ENCODE data around the gene NFE2L1.
"Not testable (repeated sequence)": the region's sequence is repeated elsewhere in the genome, so short reads cannot be mapped to it uniquely, and the experiment has no call there.

NFE2L1 gene

GRCh38 chr17:48023400-48024148 lies 24.6 kb upstream of the NFE2L1 start:
- DNase-seq (ENCODE audit: low read depth), result no peak

- peak; percentile 81 for DNase-seq (ENCODE audit: low read depth)
These were observed 23.8 kb upstream of the NFE2L1 start for GRCh38 chr17:48024149-48025039.

GRCh38 chr17:48025040-48025903 lies 22.9 kb upstream of the NFE2L1 start:
- peak; percentile 96 for DNase-seq (ENCODE audit: low read depth)

- DNase-seq (ENCODE audit: low read depth), result no peak
These were observed 22.2 kb upstream of the NFE2L1 start for GRCh38 chr17:48025904-48026501.

GRCh38 chr17:48026502-48027321 lies 21.4 kb upstream of the NFE2L1 start:
- DNase-seq (ENCODE audit: low read depth), result peak; percentile 77

GRCh38 chr17:48027322-48027981 lies 20.7 kb upstream of the NFE2L1 start:
- DNase-seq (ENCODE audit: low read depth), result no peak

- no peak for DNase-seq (ENCODE audit: low read depth)
These were observed 19.4 kb upstream of the NFE2L1 start for GRCh38 chr17:48028736-48029135.

GRCh38 chr17:48030531-48030930 lies 17.6 kb upstream of the NFE2L1 start:
- no peak for DNase-seq (ENCODE audit: low read depth)

GRCh38 chr17:48031966-48032365 lies 16.2 kb upstream of the NFE2L1 start:
- DNase-seq (ENCODE audit: low read depth), result no peak

- DNase-seq (ENCODE audit: low read depth), result not testable (repeated sequence)
These were observed 13.4 kb upstream of the NFE2L1 start for GRCh38 chr17:48034734-48035133.

GRCh38 chr17:48036693-48037035 lies 11.5 kb upstream of the NFE2L1 start:
- DNase-seq (ENCODE audit: low read depth), result no peak

- DNase-seq (ENCODE audit: low read depth), result no peak
These were observed 10.9 kb upstream of the NFE2L1 start, which contains the start of gene COPZ2 for GRCh38 chr17:48037036-48037837. Gene COPZ2 (minus strand): TSS chr17:48037797. CDS start chr17:48037777, 20 bp downstream.

- no peak for DNase-seq (ENCODE audit: low read depth)
These were observed 10.3 kb upstream of the NFE2L1 start for GRCh38 chr17:48037838-48038323.

GRCh38 chr17:48038687-48039086 lies 9.5 kb upstream of the NFE2L1 start:
- DNase-seq (ENCODE audit: low read depth), result no peak

GRCh38 chr17:48043176-48043575 lies 5.0 kb upstream of the NFE2L1 start:
- DNase-seq (ENCODE audit: low read depth), result no peak

- no peak for DNase-seq (ENCODE audit: low read depth)
These were observed 3.3 kb upstream of the NFE2L1 start for GRCh38 chr17:48044851-48045250.

GRCh38 chr17:48045316-48046001 lies 2.7 kb upstream of the NFE2L1 start:
- DNase-seq (ENCODE audit: low read depth), result no peak

GRCh38 chr17:48046296-48046695 lies 1.9 kb upstream of the NFE2L1 start:
- no peak for DNase-seq (ENCODE audit: low read depth)
